Measurements from ENCODE around the gene MAD1L1.

DNA sequence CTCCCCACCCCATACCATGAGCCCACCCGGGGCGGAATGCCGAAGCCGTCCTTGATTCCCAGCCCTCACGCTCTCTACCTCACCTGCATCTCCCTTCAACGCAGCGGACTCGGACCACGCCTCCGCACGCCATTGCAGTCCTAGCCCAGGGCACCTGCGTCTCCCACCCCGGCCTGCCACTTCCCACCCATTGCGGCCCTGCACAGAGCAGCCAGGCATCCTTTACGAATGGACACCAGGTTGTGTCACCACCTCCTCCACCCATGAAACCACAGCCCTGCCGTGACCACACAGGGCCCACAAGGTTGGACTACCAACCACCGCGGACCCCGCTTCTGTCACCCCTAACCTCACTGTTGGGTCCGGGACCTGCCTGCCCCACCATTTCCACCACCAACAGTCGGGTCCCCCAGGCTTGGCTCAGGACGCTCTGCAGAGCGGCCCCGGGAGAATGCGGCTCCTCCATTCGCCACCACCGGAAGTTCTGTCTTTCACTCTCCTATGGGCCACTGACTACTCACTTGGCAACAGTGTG is 232.5 kb downstream of the MAD1L1 start:
- no peak for TF ChIP-seq POLR2AphosphoS5 (IDR thresholded peaks at IDR 0.05)
- TF ChIP-seq, protein P1, sequence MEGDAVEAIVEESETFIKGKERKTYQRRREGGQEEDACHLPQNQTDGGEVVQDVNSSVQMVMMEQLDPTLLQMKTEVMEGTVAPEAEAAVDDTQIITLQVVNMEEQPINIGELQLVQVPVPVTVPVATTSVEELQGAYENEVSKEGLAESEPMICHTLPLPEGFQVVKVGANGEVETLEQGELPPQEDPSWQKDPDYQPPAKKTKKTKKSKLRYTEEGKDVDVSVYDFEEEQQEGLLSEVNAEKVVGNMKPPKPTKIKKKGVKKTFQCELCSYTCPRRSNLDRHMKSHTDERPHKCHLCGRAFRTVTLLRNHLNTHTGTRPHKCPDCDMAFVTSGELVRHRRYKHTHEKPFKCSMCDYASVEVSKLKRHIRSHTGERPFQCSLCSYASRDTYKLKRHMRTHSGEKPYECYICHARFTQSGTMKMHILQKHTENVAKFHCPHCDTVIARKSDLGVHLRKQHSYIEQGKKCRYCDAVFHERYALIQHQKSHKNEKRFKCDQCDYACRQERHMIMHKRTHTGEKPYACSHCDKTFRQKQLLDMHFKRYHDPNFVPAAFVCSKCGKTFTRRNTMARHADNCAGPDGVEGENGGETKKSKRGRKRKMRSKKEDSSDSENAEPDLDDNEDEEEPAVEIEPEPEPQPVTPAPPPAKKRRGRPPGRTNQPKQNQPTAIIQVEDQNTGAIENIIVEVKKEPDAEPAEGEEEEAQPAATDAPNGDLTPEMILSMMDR (IDR thresholded peaks at IDR 0.05): no peak
- no peak for TF ChIP-seq POLR2A (IDR thresholded peaks at IDR 0.05)
